ENCODE results near the gene CENPP.

CENPP gene

GRCh38 chr9:92663951-92664350 is 338.2 kb downstream of the CENPP start:
- Histone ChIP-seq H3K4me1 (ENCODE audit: low read length) (peaks cover 7% of the 10 kb centered on the region), H3K9me2 (replicated peaks; ENCODE audit: insufficient read depth, low read length) (no peaks in the 10 kb centered on the region), H3F3A (ENCODE audit: insufficient read depth, low read length) (peaks cover under 1% of the 10 kb centered on the region), H2AFZ (ENCODE audit: low read length) (no peak overlapping the region), H4K20me1 (ENCODE audit: insufficient read depth, low read length) (no peaks in the 10 kb centered on the region; the same call in 1 of the 2 replicates), H3K27me3 (replicated peaks; ENCODE audit: insufficient read depth, low read length) (no peaks in the 10 kb centered on the region), H3K27ac (ENCODE audit: low read length) (no peak overlapping the region), H3K36me3 (replicated peaks; ENCODE audit: insufficient read depth, low read length) (no peaks in the 10 kb centered on the region; the same call in 1 of the 2 replicates), H3K4me2 (ENCODE audit: low read depth, low read length) (no peak overlapping the region), H3K9me3 (replicated peaks; ENCODE audit: insufficient read depth, low read length) (no peaks in the 10 kb centered on the region), H3K79me2 (ENCODE audit: low read length) (peaks cover 99% of the 10 kb centered on the region), H3K9ac (ENCODE audit: low read length) (no peak overlapping the region), H3K4me3 (ENCODE audit: low read length) (no peak overlapping the region)
- TF ChIP-seq CTCF (IDR thresholded peaks at IDR 0.05; ENCODE audit: low read length) (no peak), EZH2phosphoT487 (IDR thresholded peaks at IDR 0.05; ENCODE audit: low read length) (no peak), EZH2 (optimal IDR thresholded peaks at IDR 0.05; ENCODE audit: low read depth, low read length) (no peak)
- no peak for DNase-seq

GRCh38 chr9:92664394-92665152 is 338.8 kb downstream of the CENPP start:
- no peak for TF ChIP-seq EZH2 (optimal IDR thresholded peaks at IDR 0.05; ENCODE audit: low read depth, low read length)

GRCh38 chr9:92665836-92666235 is 340.1 kb downstream of the CENPP start:
- Histone ChIP-seq H3F3A (ENCODE audit: insufficient read depth, low read length) (peaks cover 9% of the 10 kb centered on the region), H4K20me1 (ENCODE audit: insufficient read depth, low read length) (no peaks in the 10 kb centered on the region; the same call in 1 of the 2 replicates), H3K4me2 (ENCODE audit: low read depth, low read length) (no peak overlapping the region), H3K9me2 (replicated peaks; ENCODE audit: insufficient read depth, low read length) (no peaks in the 10 kb centered on the region), H2AFZ (ENCODE audit: low read length) (no peak overlapping the region), H3K9me3 (replicated peaks; ENCODE audit: insufficient read depth, low read length) (no peaks in the 10 kb centered on the region), H3K9ac (ENCODE audit: low read length) (no peak overlapping the region), H3K4me3 (ENCODE audit: low read length) (no peak overlapping the region), H3K4me1 (ENCODE audit: low read length) (peaks cover 7% of the 10 kb centered on the region), H3K36me3 (replicated peaks; ENCODE audit: insufficient read depth, low read length) (no peaks in the 10 kb centered on the region; the same call in 1 of the 2 replicates), H3K27ac (ENCODE audit: low read length) (no peak overlapping the region), H3K79me2 (ENCODE audit: low read length) (peaks cover 95% of the 10 kb centered on the region), H3K27me3 (replicated peaks; ENCODE audit: insufficient read depth, low read length) (no peaks in the 10 kb centered on the region)
- DNase-seq, result no peak
- TF ChIP-seq EZH2 (optimal IDR thresholded peaks at IDR 0.05; ENCODE audit: low read depth, low read length), result no peak
- no peak for TF ChIP-seq CTCF (IDR thresholded peaks at IDR 0.05; ENCODE audit: low read length)
- TF ChIP-seq EZH2phosphoT487 (IDR thresholded peaks at IDR 0.05; ENCODE audit: low read length), result no peak

More at GRCh38 chr9:92664394-92665152, 338.8 kb downstream of the CENPP start:
- no peaks in the 10 kb centered on the region for H3K9me2 ChIP-seq (replicated peaks; ENCODE audit: insufficient read depth, low read length)
- H4K20me1 ChIP-seq (ENCODE audit: insufficient read depth, low read length), result no peaks in the 10 kb centered on the region; the same call in 1 of the 2 replicates
- H3K9ac ChIP-seq (ENCODE audit: low read length), result no peak overlapping the region
- H3K27ac ChIP-seq (ENCODE audit: low read length), result no peak overlapping the region
- peaks cover 100% of the 10 kb centered on the region for H3K79me2 ChIP-seq (ENCODE audit: low read length)
- H3K4me3 ChIP-seq (ENCODE audit: low read length), result no peak overlapping the region
- no peak overlapping the region for H2AFZ ChIP-seq (ENCODE audit: low read length)
- no peak for DNase-seq
- H3F3A ChIP-seq (ENCODE audit: insufficient read depth, low read length), result peaks cover 7% of the 10 kb centered on the region
- no peak overlapping the region for H3K4me2 ChIP-seq (ENCODE audit: low read depth, low read length)
- no peaks in the 10 kb centered on the region; the same call in 1 of the 2 replicates for H3K36me3 ChIP-seq (replicated peaks; ENCODE audit: insufficient read depth, low read length)
- H3K4me1 ChIP-seq (ENCODE audit: low read length), result peaks cover 7% of the 10 kb centered on the region
- H3K27me3 ChIP-seq (replicated peaks; ENCODE audit: insufficient read depth, low read length), result no peaks in the 10 kb centered on the region
- H3K9me3 ChIP-seq (replicated peaks; ENCODE audit: insufficient read depth, low read length), result no peaks in the 10 kb centered on the region

- Histone ChIP-seq H3K4me1 (ENCODE audit: low read length) (peaks cover 7% of the 10 kb centered on the region), H3K4me3 (ENCODE audit: low read length) (no peak overlapping the region), H2AFZ (ENCODE audit: low read length) (no peak overlapping the region), H3K27ac (ENCODE audit: low read length) (no peak overlapping the region), H3K79me2 (ENCODE audit: low read length) (peaks cover 94% of the 10 kb centered on the region), H3K36me3 (replicated peaks; ENCODE audit: insufficient read depth, low read length) (no peaks in the 10 kb centered on the region; the same call in 1 of the 2 replicates), H4K20me1 (ENCODE audit: insufficient read depth, low read length) (no peaks in the 10 kb centered on the region; the same call in 1 of the 2 replicates), H3K9ac (ENCODE audit: low read length) (no peak overlapping the region), H3K4me2 (ENCODE audit: low read depth, low read length) (no peak overlapping the region), H3K9me3 (replicated peaks; ENCODE audit: insufficient read depth, low read length) (no peaks in the 10 kb centered on the region), H3K27me3 (replicated peaks; ENCODE audit: insufficient read depth, low read length) (no peaks in the 10 kb centered on the region), H3F3A (ENCODE audit: insufficient read depth, low read length) (peaks cover 9% of the 10 kb centered on the region), H3K9me2 (replicated peaks; ENCODE audit: insufficient read depth, low read length) (no peaks in the 10 kb centered on the region)
- no peak for DNase-seq
- TF ChIP-seq CTCF (IDR thresholded peaks at IDR 0.05; ENCODE audit: low read length), result no peak
- no peak for TF ChIP-seq EZH2phosphoT487 (IDR thresholded peaks at IDR 0.05; ENCODE audit: low read length)
- no peak for TF ChIP-seq EZH2 (optimal IDR thresholded peaks at IDR 0.05; ENCODE audit: low read depth, low read length)
Observed at GRCh38 chr9:92666236-92666635, 340.5 kb downstream of the CENPP start.

Measured in MM.1S (cell line).